Tibial nerve (tissue), 4 donors: ENCODE measurements around the gene VPS72.
A peak's percentile ranks its signal among the peaks of the same experiment; 100 is the strongest.

ENCODE experiments used
- EP300 ChIP-seq, 2 donors: sonication (generic); formaldehyde crosslinking; IDR thresholded peaks; one replicate each; pipeline ENCODE4 v1.6.1; 2017; ENCODE audit warnings: antibody characterized with exemption in 2 of 2, mild to moderate bottlenecking in 1 of 2
- POLR2A ChIP-seq, 2 donors: fragments of 450-650 bp; IDR thresholded peaks; one replicate each; pipeline ENCODE4 v1.6.1; 2017; ENCODE audit warnings: antibody characterized with exemption in 2 of 2, mild to moderate bottlenecking in 2 of 2, moderate library complexity in 2 of 2
- TF ChIP-seq, protein P1 (sequence below), 5 experiments: fragments of 200-600 bp in 3 of 5; fragments of 450-650 bp in 2 of 5; sonication (generic) in 3 of 5; IDR thresholded peaks; one replicate each; pipeline ENCODE4 v1.5.1; 2016 to 2019; ENCODE audit warnings: antibody characterized with exemption in 5 of 5, mild to moderate bottlenecking in 3 of 5, moderate library complexity in 2 of 5

DNA sequence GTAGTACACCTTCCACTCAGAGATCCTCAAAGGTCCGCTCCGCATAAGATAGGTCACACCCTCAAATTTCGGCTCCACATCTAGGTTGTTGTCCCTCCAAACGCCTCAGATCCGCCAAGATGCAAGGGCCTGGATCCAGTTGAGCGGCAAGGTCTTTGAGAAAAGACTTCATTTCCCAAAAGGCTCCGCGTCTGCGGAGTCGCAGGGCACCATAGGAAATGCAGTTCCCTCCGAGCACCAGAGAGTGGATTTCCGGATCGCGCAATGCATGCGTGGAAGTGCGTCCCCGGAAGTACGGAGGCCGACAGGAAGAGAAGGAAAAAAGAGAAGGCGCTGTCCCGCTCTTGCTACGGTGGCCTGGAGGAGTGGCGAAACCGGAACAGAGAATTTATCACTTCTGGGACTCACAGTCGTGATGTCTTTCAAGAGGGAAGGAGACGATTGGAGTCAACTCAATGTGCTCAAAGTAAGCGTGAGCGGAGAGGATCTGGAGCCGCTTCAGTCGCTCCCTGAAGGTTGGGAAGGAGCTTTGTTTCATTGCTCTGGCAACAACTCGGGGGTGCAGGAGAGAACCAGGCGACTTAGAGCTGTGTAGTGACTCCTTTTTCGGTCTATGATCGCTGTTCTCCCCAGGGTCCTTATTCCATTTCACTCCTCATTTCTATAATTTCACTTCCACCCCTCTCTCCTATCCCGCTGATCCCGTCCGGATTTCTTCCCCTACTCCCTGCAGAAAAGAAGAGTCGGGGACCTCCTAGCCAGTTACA is 24.1 kb downstream of the VPS72 start, which contains the start of the genes LYSMD1 and SCNM1:
- TF ChIP-seq, protein P1, sequence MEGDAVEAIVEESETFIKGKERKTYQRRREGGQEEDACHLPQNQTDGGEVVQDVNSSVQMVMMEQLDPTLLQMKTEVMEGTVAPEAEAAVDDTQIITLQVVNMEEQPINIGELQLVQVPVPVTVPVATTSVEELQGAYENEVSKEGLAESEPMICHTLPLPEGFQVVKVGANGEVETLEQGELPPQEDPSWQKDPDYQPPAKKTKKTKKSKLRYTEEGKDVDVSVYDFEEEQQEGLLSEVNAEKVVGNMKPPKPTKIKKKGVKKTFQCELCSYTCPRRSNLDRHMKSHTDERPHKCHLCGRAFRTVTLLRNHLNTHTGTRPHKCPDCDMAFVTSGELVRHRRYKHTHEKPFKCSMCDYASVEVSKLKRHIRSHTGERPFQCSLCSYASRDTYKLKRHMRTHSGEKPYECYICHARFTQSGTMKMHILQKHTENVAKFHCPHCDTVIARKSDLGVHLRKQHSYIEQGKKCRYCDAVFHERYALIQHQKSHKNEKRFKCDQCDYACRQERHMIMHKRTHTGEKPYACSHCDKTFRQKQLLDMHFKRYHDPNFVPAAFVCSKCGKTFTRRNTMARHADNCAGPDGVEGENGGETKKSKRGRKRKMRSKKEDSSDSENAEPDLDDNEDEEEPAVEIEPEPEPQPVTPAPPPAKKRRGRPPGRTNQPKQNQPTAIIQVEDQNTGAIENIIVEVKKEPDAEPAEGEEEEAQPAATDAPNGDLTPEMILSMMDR (IDR thresholded peaks at IDR 0.05), result peak in 2 of 5 experiments; percentile 74 to 78
- peak; percentile 96 to 99 for TF ChIP-seq EP300 (IDR thresholded peaks at IDR 0.05)
- no peak for TF ChIP-seq POLR2A (IDR thresholded peaks at IDR 0.05)
